HepG2 (cell line): Measurements from ENCODE around the gene ANKRD42. TPM values are rescaled to one million over a fixed set of nuclear protein-coding genes. Genes with fewer than 3 reads are reported as not detected.

Source experiments
- GTF2F1 ChIP-seq: fragments of 150-350 bp; IDR thresholded peaks from 2 replicates; pipeline ENCODE4 v1.6.1; 2014; ENCODE audit warnings: low read length
- GZF1 ChIP-seq: sonication (generic); formaldehyde crosslinking; IDR thresholded peaks from 2 replicates; pipeline ENCODE4 v1.5.1; 2020; ENCODE audit warnings: mild to moderate bottlenecking, missing genetic modification reagents
- HOXA3 ChIP-seq: sonication (generic); formaldehyde crosslinking; IDR thresholded peaks from 2 replicates; pipeline ENCODE4 v1.5.0; 2020; ENCODE audit warnings: missing genetic modification reagents
- HOXA9 ChIP-seq: sonication (generic); formaldehyde crosslinking; IDR thresholded peaks from 2 replicates; pipeline ENCODE4 v1.8.1; 2022; ENCODE audit warnings: missing genetic modification reagents, mild to moderate bottlenecking, moderate library complexity, borderline replicate concordance
- MATR3 ChIP-seq: sonication (generic); formaldehyde crosslinking; IDR thresholded peaks from 2 replicates; pipeline ENCODE4 v1.4.0; 2020; ENCODE audit warnings: missing genetic modification reagents
- MAZ ChIP-seq, 2 experiments: sonication (generic) in 1 of 2; formaldehyde crosslinking in 1 of 2; IDR thresholded peaks; 2 replicates each; pipeline versions ENCODE4 v1.5.0 to v1.6.1; 2012 to 2020; ENCODE audit warnings: low read depth in 2 of 2, mild to moderate bottlenecking in 2 of 2, borderline replicate concordance in 1 of 2, improper control_type of control experiment in 1 of 2, low read length in 1 of 2, missing genetic modification reagents in 1 of 2, moderate library complexity in 1 of 2
- NBN ChIP-seq: fragments of 450-650 bp; conservative IDR thresholded peaks from 2 replicates; pipeline ENCODE4 v1.6.1; 2017
- NR2F6 ChIP-seq, 2 experiments: IDR thresholded peaks; 2 replicates each; pipeline ENCODE4 v1.6.1; 2016; ENCODE audit warnings: antibody characterized with exemption in 1 of 2, mild to moderate bottlenecking in 1 of 2
- POLR2G ChIP-seq: fragments of 200-400 bp; formaldehyde crosslinking; IDR thresholded peaks from 2 replicates; pipeline ENCODE4 v1.6.1; 2018; ENCODE audit warnings: mild to moderate bottlenecking, low read depth, low read length, moderate library complexity
- RAD51 ChIP-seq: fragments of 450-650 bp; IDR thresholded peaks from 2 replicates; pipeline ENCODE4 v1.6.1; 2016; ENCODE audit warnings: borderline replicate concordance
- RBAK ChIP-seq: sonication (generic); formaldehyde crosslinking; IDR thresholded peaks from 2 replicates; pipeline ENCODE4 v1.5.1; 2020; ENCODE audit warnings: mild to moderate bottlenecking, missing genetic modification reagents
- SATB2 ChIP-seq: sonication (generic); formaldehyde crosslinking; IDR thresholded peaks from 2 replicates; pipeline ENCODE4 v1.5.0; 2020; ENCODE audit warnings: missing genetic modification reagents
- SIN3B ChIP-seq: fragments of 150-350 bp; IDR thresholded peaks from 2 replicates; pipeline ENCODE4 v1.6.1; 2014; ENCODE audit warnings: low read length
- SMYD3 ChIP-seq: sonication (generic); formaldehyde crosslinking; IDR thresholded peaks from 2 replicates; pipeline ENCODE4 v1.8.1; 2023; ENCODE audit warnings: mild to moderate bottlenecking, missing genetic modification reagents
- YEATS2 ChIP-seq: sonication (generic); formaldehyde crosslinking; IDR thresholded peaks from 2 replicates; pipeline ENCODE4 v1.4.0; 2020; ENCODE audit warnings: missing genetic modification reagents, borderline replicate concordance
- ZMYM4 ChIP-seq: sonication (generic); formaldehyde crosslinking; IDR thresholded peaks from 2 replicates; pipeline ENCODE4 v1.8.1; 2023; ENCODE audit warnings: mild to moderate bottlenecking, missing genetic modification reagents
- ZNF34 ChIP-seq: sonication (generic); formaldehyde crosslinking; IDR thresholded peaks from 2 replicates; pipeline ENCODE4 v1.4.0; 2020; ENCODE audit warnings: mild to moderate bottlenecking, missing genetic modification reagents, borderline replicate concordance
- ZNF766 ChIP-seq: sonication (generic); formaldehyde crosslinking; IDR thresholded peaks from 2 replicates; pipeline ENCODE4 v1.5.0; 2020; ENCODE audit warnings: missing genetic modification reagents, borderline replicate concordance
- ZNF782 ChIP-seq: sonication (generic); formaldehyde crosslinking; IDR thresholded peaks from 2 replicates; pipeline ENCODE4 v1.4.0; 2020; ENCODE audit warnings: missing genetic modification reagents, mild to moderate bottlenecking, borderline replicate concordance
- ZNF788 ChIP-seq: sonication (generic); formaldehyde crosslinking; IDR thresholded peaks from 2 replicates; pipeline ENCODE4 v1.5.0; 2020; ENCODE audit warnings: mild to moderate bottlenecking, missing genetic modification reagents, borderline replicate concordance
- polyA plus RNA-seq, 8 experiments: library from polyadenylated mRNA; depleted of rRNA in 3 of 8; stranded (reverse) in 7 of 8; unstranded in 1 of 8; fragments of >200 nt; fragmentation: Illumina TruSeq in 4 of 8; extraction: Trizol in 4 of 8; gene quantifications; 2 replicates each; pipeline versions ENCODE4 v1.2.1 to v1.2.3, GENCODE V29; 2011 to 2016; ENCODE audit warnings: low read depth in 4 of 8, missing spikeins in 1 of 8, mixed read lengths in 1 of 8; ENCODE audit not compliant: insufficient read depth in 1 of 8
- total RNA-seq, 5 experiments: library from RNA; depleted of rRNA; stranded (reverse); fragments of >200 nt; fragmentation: Illumina TruSeq; extraction: Trizol; gene quantifications; 2 replicates each; pipeline ENCODE4 v1.2.3, GENCODE V29; 2016; ENCODE audit warnings: low read depth in 1 of 5
- TF ChIP-seq, protein P1 (sequence below): sonication (generic); formaldehyde crosslinking; IDR thresholded peaks from 2 replicates; pipeline ENCODE4 v1.9.0; 2021; ENCODE audit warnings: missing genetic modification reagents, mild to moderate bottlenecking, borderline replicate concordance
- TF ChIP-seq, protein P2 (sequence below): sonication (generic); formaldehyde crosslinking; conservative IDR thresholded peaks from 2 replicates; pipeline ENCODE4 v1.4.0; 2020; ENCODE audit warnings: missing genetic modification reagents
- TF ChIP-seq, protein P3 (sequence below): sonication (generic); formaldehyde crosslinking; conservative IDR thresholded peaks from 2 replicates; pipeline ENCODE4 v1.4.0; 2020; ENCODE audit warnings: missing genetic modification reagents

Gene ANKRD42
- total and polyA plus RNA-seq, 2 of the 13 experiments (the other 11 are each of a cell fraction or from before 2014, with no cell fraction given) = 2.2 to 3.7 TPM

DNA sequence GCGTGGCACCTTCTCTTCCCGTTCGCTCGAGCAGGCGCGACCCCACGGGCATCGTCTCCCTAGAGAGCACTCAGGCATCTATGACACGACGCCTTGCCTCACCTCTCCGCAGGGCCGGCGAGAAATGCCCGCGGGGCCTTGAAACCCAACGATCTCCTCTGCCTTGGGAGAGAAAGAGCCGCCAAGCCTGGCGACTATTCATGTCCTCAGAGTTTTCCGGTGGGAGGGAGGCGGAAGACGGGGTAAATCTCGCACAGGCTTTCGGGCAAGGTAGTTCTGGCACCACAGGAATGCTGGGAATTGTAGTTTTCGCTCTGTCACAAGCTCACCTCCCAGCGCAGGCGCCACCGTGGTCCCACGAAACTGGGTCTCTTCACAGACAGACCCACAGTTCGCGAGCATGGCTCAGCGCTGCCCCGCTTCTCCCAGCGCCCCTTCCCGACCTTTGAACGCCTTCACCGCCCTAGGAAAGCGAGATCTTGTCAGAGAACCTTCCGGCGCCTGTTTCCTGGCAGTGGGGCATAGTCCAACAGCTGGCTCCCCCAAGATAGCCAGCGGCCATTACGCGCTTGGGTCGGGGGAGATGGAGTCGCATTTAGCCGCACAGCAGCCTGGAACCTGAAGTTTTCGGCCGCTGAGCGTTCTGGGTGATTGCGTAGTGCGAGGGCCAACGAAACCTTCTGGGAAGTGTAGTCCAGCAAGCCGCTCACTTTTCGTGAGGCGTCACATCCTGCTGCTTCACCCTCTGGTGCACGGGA lies 92.4 kb downstream of the ANKRD42 start, which contains the start of gene CCDC90B (continued):
- TF ChIP-seq, protein P1, sequence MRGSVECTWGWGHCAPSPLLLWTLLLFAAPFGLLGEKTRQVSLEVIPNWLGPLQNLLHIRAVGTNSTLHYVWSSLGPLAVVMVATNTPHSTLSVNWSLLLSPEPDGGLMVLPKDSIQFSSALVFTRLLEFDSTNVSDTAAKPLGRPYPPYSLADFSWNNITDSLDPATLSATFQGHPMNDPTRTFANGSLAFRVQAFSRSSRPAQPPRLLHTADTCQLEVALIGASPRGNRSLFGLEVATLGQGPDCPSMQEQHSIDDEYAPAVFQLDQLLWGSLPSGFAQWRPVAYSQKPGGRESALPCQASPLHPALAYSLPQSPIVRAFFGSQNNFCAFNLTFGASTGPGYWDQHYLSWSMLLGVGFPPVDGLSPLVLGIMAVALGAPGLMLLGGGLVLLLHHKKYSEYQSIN = no peak
- TF ChIP-seq POLR2G = peak; percentile 98
- TF ChIP-seq, protein P2, sequence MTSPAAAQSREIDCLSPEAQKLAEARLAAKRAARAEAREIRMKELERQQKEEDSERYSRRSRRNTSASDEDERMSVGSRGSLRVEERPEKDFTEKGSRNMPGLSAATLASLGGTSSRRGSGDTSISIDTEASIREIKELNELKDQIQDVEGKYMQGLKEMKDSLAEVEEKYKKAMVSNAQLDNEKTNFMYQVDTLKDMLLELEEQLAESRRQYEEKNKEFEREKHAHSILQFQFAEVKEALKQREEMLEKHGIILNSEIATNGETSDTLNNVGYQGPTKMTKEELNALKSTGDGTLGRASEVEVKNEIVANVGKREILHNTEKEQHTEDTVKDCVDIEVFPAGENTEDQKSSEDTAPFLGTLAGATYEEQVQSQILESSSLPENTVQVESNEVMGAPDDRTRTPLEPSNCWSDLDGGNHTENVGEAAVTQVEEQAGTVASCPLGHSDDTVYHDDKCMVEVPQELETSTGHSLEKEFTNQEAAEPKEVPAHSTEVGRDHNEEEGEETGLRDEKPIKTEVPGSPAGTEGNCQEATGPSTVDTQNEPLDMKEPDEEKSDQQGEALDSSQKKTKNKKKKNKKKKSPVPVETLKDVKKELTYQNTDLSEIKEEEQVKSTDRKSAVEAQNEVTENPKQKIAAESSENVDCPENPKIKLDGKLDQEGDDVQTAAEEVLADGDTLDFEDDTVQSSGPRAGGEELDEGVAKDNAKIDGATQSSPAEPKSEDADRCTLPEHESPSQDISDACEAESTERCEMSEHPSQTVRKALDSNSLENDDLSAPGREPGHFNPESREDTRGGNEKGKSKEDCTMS (CRISPR knock-in tag) = no peak; the same call in 1 of the 2 replicates
- no peak; the same call in 1 of the 2 replicates for TF ChIP-seq NR2F6 (IDR thresholded peaks at IDR 0.05)
- TF ChIP-seq NR2F6 (CRISPR knock-in tag; IDR thresholded peaks at IDR 0.05) = 0 out of 2 replicates have a peak, but pooled peaks have one; percentile 2
- TF ChIP-seq ZNF766 = peak; percentile 78
- TF ChIP-seq ZNF34 (CRISPR knock-in tag) = no peak
- no peak for TF ChIP-seq GTF2F1
- TF ChIP-seq SMYD3 (CRISPR knock-in tag) = peak; percentile 78; the same call in 1 of the 2 replicates
- TF ChIP-seq HOXA9 = no peak; the same call in 1 of the 2 replicates
- TF ChIP-seq, protein P3, sequence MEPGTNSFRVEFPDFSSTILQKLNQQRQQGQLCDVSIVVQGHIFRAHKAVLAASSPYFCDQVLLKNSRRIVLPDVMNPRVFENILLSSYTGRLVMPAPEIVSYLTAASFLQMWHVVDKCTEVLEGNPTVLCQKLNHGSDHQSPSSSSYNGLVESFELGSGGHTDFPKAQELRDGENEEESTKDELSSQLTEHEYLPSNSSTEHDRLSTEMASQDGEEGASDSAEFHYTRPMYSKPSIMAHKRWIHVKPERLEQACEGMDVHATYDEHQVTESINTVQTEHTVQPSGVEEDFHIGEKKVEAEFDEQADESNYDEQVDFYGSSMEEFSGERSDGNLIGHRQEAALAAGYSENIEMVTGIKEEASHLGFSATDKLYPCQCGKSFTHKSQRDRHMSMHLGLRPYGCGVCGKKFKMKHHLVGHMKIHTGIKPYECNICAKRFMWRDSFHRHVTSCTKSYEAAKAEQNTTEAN (CRISPR knock-in tag) = no peak
- TF ChIP-seq MATR3 = no peak
- TF ChIP-seq ZNF782 (CRISPR knock-in tag) = no peak; the same call in 1 of the 2 replicates
- peak; percentile 84 for TF ChIP-seq ZNF788
- no peak for TF ChIP-seq RAD51
- TF ChIP-seq HOXA3 = peak; percentile 95
- TF ChIP-seq SIN3B = peak; percentile 46; the same call in 1 of the 2 replicates
- TF ChIP-seq NBN = no peak
- TF ChIP-seq RBAK (CRISPR knock-in tag) = peak; percentile 4; the same call in 1 of the 2 replicates
- peak; percentile 66; the same call in 1 of the 2 replicates for TF ChIP-seq MAZ (IDR thresholded peaks at IDR 0.05; ENCODE audit: borderline replicate concordance, low read depth, low read length)
- peak; percentile 70 for TF ChIP-seq MAZ (CRISPR knock-in tag; IDR thresholded peaks at IDR 0.05; ENCODE audit: low read depth)
- TF ChIP-seq ZMYM4 (CRISPR knock-in tag) = peak; percentile 81
- no peak for TF ChIP-seq GZF1
- peak; percentile 31; the same call in 1 of the 2 replicates for TF ChIP-seq YEATS2 (CRISPR knock-in tag)
- TF ChIP-seq SATB2 (CRISPR knock-in tag) = no peak
